Esophagus muscularis mucosa (tissue), 4 donors: Measurements from ENCODE around the gene CCDC50.

Source experiments
- CTCF ChIP-seq, 3 experiments: fragments of 200-600 bp in 2 of 3; fragments of 450-650 bp in 1 of 3; sonication (generic) in 2 of 3; IDR thresholded peaks; one replicate each; pipeline ENCODE4 v1.5.1; 2017 to 2019; ENCODE audit warnings: antibody characterized with exemption in 3 of 3, mild to moderate bottlenecking in 2 of 3, moderate library complexity in 1 of 3
- EP300 ChIP-seq: sonication (generic); formaldehyde crosslinking; IDR thresholded peaks from one replicate; pipeline ENCODE4 v1.6.1; 2017; ENCODE audit warnings: antibody characterized with exemption
- POLR2AphosphoS5 ChIP-seq, 2 donors: sonication (generic); formaldehyde crosslinking; IDR thresholded peaks; one replicate each; pipeline ENCODE4 v1.6.1; 2017; ENCODE audit warnings: antibody characterized with exemption in 2 of 2

GRCh38 chr3:191380001-191380400 lies 50.8 kb downstream of the CCDC50 start:
- TF ChIP-seq CTCF (IDR thresholded peaks at IDR 0.05): no peak
- TF ChIP-seq POLR2AphosphoS5 (IDR thresholded peaks at IDR 0.05): no peak
- no peak for TF ChIP-seq EP300
